Stimulated activated CD4-positive, alpha-beta T cell treated with anti-CD3 and anti-CD28 coated beads, Interleukin-1b, Interleukin-23, amount 100 ng/mL, for 4 hours (primary cell): ENCODE results near the gene DENND2A.
"Not testable (repeated sequence)": the region's sequence is repeated elsewhere in the genome, so short reads cannot be mapped to it uniquely, and the experiment has no call there.

Source experiments
- DNase-seq, 2 donors: peaks; one replicate each; pipeline ENCODE4 v3.0.0-alpha.2; 2020; ENCODE audit warnings: low read depth in 2 of 2

The DENND2A gene

DNA sequence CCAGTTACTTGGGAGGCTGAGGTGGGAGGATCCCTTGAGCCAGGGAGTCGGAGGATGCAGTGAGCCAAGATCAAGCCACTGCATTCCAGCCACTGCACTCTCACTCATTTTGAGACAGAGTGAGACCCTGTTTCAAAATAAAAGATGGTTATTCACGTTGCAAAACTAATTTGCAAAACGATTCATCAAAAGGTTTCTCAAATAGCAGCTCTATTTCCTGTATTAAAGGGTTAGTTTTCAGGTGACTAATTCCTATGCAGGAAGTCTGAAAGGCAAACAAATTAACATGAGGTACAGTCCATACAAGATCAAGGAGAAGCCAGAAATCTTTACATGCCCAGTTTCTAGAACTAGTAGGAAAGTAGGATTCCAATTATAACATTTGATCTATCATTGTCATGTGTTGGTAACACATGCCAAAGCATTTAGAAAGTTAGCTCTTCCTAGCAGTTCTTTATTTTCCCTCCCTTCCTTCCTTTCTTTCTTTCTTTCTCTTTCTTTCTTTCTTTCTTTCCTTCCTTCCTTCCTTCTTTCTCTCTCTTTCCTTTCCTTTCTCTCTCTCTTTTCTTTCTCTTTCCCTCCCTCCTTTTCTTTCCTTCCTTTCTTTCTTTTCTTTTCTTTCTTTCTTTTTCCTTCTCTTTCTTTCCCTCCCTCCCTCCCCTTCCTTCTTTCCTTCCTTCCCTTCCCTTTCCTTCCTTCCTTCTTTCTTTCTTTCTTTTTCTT lies 49.3 kb downstream of the DENND2A start:
- no peak for DNase-seq

- no peak for DNase-seq
These were observed 53.4 kb downstream of the DENND2A start for GRCh38 chr7:140587243-140587642.

DNA sequence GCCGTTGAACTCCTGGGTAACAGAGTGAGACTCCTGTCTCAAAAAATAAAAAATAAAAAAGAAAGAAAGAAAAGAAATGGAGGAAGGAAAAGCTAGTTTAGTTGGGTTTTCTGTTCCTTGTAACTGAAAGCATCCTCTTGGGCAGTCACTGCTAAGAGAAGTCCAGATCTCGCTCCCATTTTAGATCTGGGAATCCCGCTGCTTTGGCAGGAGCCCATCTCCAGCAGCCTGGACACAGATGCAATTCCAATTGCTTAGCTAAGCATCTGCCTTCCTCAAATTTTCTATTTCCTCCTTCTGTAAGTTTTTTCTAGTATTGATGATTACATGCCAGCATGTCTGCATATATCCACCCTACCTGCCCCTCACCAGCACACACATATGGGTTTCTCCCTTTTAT lies 54.1 kb downstream of the DENND2A start:
- no peak for DNase-seq

DNA sequence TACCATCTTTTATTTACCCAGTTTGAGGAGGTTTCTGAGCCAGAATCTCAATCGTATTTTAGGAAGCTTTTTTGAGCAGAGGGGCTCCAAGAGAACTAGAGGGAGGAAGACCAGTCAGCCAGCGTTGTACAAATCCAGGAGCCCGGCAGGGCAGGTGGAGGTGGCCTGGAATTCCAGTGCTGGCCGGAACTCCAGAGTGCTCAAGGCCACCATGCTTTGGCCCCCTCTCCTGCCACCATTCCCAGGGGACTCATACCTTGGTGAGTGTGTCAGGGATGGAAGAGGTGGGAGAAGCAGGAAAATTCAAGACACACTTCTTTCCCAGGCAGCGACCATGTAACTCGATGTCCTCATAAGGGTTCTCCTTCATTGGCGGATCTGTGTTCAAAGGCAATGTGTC lies 55.3 kb downstream of the DENND2A start:
- no peak for DNase-seq

DNA sequence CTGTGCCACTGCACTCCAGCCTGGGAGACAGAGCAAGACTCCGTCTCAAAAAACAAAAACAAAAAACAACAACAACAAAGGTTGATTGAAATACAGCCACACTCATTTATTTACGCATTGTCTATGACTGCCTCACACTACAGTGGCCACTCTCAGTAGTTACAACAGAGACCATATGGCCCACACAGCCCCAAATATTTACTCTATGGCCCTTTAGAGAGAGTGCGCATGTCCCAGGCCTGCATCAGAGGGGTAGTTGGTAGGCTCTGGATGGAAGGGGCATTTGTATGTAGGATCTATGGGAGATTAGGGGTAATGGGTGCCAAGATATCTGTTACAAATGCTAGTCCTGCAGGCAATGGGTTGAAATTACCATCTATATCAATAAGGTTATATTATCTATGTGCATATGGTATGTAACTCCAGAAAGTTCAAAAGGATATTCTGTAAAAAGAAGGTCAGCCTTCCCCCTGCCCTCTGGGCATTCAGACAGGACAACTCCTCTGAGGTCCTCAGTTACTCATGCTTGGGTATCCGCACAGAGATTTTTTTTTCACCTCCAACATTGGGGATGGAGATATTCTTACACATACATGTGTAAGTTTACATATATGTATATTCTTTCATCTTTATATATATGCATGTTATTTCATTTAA lies 56.3 kb downstream of the DENND2A start:
- no peak for DNase-seq

DNA sequence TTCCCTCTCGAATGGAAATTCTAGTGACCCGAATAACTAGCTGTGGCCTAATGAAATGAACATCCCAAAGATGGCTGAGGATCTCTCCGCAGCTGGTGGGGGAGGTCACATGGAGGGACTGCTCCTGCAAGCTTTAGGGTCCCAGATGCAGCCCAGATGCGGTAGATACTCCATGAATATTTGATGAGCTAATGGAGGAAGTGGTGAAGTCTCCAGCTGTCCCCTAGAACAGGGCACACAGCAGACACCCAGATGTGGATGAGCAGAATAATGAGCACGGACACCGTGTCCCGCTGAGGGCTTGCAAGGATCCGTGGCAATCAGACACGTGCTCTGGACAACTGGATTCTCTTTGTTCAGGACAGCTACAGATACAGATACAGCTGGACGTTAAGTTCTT lies 59.2 kb downstream of the DENND2A start:
- DNase-seq: no peak

GRCh38 chr7:140577651-140578050 lies 63.0 kb downstream of the DENND2A start:
- no peak for DNase-seq

GRCh38 chr7:140576589-140576988 lies 64.0 kb downstream of the DENND2A start:
- DNase-seq: no peak

DNA sequence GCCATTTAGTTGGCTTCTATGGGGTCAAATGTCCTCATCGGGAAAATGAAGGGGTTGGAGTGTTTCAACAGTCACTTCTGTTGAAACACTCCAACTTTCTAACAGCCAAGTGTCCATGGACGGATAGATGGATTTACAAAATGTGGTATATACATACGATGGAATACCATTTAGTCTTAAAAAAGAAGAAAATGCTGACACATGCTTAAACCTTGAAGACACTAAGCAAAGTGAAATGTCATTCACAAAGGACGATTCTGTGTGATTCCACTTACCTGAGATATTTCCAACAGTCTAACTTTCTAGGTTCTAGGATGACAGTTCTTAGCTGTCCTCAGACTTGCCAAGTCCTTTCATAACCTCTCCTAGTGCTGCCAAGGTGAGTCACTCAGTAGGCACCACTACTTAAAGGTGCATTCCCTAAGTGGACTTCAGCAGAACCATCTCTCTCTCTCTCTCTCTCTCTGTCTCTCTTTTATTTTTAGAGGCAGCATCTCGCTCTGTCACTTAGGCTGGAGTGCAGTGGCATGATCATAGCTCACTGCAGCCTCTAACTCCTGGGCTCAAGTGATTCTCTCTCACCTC lies 69.0 kb downstream of the DENND2A start:
- no peak for DNase-seq

- no peak for DNase-seq
These were observed 70.5 kb downstream of the DENND2A start for GRCh38 chr7:140570120-140570519.

- DNase-seq: no peak
These were observed 72.4 kb downstream of the DENND2A start for GRCh38 chr7:140568021-140568813.

GRCh38 chr7:140566186-140566585 lies 74.4 kb downstream of the DENND2A start:
- DNase-seq: not testable (repeated sequence)

DNA sequence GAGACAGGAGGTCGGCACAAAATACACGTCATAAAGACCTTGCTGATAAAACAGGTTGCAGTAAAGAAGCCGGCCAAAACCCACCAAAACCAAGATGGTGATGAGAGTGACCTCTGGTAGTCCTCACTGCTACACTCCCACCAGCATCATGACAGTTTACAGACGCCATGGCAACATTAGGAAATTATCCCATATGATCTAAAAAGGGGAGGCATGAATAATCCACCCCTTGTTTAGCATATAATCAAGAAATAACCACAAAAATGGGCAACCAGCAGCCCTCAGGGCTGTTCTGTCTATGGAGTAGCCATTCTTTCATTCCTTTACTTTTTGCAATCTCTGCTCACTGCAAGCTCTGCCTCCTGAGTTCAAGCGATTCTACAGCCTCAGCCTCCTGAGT lies 74.9 kb downstream of the DENND2A start:
- not testable (repeated sequence) for DNase-seq

GRCh38 chr7:140564643-140565042 lies 76.0 kb downstream of the DENND2A start:
- DNase-seq: no peak

- no peak for DNase-seq
These were observed 77.6 kb downstream of the DENND2A start for GRCh38 chr7:140562926-140563481.

DNA sequence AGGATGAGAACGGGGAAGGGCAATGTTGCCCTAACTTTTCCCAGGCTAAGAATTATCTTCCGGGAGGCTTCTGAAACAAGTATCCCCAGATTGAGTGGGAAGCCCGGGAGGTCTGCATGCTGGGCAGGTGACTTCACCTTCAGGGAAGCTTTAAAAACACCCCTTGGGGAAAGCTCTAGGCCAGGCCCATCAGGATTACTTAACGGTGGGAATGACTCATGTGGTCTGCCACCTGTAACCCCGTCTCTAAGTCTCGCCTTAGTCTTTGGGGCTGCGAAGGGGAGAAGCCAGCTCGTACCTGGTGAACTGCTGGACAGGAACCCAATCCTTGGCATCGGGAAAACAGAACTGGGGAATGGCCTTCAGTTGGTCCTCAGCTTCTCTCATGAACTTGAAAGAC lies 81.2 kb downstream of the DENND2A start:
- DNase-seq: no peak

GRCh38 chr7:140557809-140558518 lies 82.6 kb downstream of the DENND2A start:
- DNase-seq: no peak

DNA sequence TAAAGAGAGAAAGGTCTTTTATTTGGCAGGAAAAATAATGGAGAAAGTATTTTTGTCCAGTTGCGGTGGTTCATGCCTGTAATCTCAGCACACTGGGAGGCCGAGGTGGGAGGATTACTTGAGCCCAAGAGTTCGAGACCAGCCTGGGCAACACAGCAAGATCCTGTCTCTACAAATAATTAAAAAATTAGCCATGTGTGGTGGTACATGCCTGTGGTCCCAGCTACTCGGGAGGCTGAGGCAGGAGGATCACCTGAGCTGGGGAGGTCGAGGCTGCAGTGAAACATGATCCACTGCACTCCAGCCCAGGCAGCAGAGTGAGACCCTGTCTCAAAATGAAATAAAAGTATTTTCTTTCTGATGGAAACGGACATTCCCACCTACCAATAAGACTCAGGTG lies 83.5 kb downstream of the DENND2A start:
- DNase-seq: no peak

- DNase-seq: not testable (repeated sequence)
These were observed 87.4 kb downstream of the DENND2A start for GRCh38 chr7:140553236-140553635.

DNA sequence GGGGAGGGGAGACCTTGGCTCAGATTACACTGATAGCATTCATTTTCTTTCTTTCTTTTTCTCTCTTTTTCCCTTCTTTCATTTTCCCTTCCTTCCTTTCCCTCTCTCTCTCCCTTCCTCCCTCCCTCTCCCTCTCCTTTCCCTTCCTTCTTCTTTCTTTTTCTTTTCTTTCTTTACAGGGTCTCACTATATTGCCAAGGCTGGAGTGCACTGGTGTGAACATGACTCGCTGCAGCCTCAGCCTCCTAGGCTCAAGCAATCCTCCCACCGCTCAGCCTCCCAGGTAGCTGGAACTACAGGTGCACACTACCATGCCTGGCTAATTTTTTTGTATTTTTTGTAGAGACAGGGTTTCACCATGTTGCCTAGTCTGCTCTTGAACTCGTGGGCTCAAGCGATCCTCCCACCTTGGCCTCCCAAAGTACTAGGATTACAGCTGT lies 88.4 kb downstream of the DENND2A start:
- no peak for DNase-seq
